WTC11 (cell line): ENCODE data around the gene PLA2G5.

ENCODE experiments used
- ATF6 ChIP-seq: sonication (generic); formaldehyde crosslinking; IDR thresholded peaks from 2 replicates; pipeline ENCODE4 v1.8.1; 2023; ENCODE audit warnings: mild to moderate bottlenecking, missing genetic modification reagents
- CBFB ChIP-seq: sonication (generic); formaldehyde crosslinking; IDR thresholded peaks from 2 replicates; pipeline ENCODE4 v1.8.1; 2022; ENCODE audit warnings: mild to moderate bottlenecking, low read depth, missing genetic modification reagents
- CREM ChIP-seq: sonication (generic); formaldehyde crosslinking; IDR thresholded peaks from 2 replicates; pipeline ENCODE4 v1.8.1; 2022; ENCODE audit warnings: mild to moderate bottlenecking, missing genetic modification reagents, moderate library complexity
- CTCF ChIP-seq: fragments of 200-600 bp; IDR thresholded peaks from 2 replicates; pipeline ENCODE4 v1.8.0; 2022; ENCODE audit warnings: antibody characterized with exemption
- E2F4 ChIP-seq: sonication (generic); formaldehyde crosslinking; IDR thresholded peaks from 2 replicates; pipeline ENCODE4 v1.8.1; 2022; ENCODE audit warnings: low read depth, mild to moderate bottlenecking, moderate library complexity, missing genetic modification reagents, borderline replicate concordance
- USF1 ChIP-seq: sonication (generic); formaldehyde crosslinking; IDR thresholded peaks from 2 replicates; pipeline ENCODE4 v1.8.0; 2022; ENCODE audit warnings: mild to moderate bottlenecking, missing genetic modification reagents

- TF ChIP-seq CREM (CRISPR knock-in tag) (no peak), ATF6 (CRISPR knock-in tag) (no peak), E2F4 (CRISPR knock-in tag) (no peak), CBFB (no peak), CTCF (no peak), USF1 (no peak)
Measured at GRCh38 chr1:20126806-20127440, 56.9 kb downstream of the PLA2G5 start.
